DMS 273 (cell line): ENCODE data around the gene CCDC78.

ENCODE experiments used
- DNase-seq: peaks from one replicate; lab custom pipeline; 2025; ENCODE audit not compliant: unreplicated experiment; lab: John Stamatoyannopoulos, UW

Gene CCDC78

GRCh38 chr16:711548-712320, 14.5 kb downstream of the CCDC78 start:
- peak; percentile 85 for DNase-seq

DNA sequence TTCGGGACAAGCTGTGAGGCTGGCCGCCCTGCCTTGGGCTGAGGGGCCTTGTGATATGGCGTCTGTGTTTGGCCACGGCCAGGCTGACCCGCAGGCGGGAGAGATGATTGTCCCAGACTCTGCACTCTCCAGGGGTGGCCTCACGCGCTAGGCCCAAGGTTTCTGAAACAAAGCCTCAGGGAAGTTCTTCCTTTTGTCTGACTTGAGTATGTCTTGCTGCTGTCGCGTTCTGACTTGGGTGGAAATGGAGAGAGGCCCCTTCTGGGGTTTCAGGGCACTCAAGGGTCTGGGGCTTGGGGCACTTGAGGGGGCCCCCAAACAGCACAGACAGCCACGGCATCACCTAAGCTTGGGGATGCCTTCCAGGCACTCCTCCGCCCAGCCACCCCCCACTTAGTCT, 15.2 kb downstream of the CCDC78 start:
- DNase-seq, result no peak

DNA sequence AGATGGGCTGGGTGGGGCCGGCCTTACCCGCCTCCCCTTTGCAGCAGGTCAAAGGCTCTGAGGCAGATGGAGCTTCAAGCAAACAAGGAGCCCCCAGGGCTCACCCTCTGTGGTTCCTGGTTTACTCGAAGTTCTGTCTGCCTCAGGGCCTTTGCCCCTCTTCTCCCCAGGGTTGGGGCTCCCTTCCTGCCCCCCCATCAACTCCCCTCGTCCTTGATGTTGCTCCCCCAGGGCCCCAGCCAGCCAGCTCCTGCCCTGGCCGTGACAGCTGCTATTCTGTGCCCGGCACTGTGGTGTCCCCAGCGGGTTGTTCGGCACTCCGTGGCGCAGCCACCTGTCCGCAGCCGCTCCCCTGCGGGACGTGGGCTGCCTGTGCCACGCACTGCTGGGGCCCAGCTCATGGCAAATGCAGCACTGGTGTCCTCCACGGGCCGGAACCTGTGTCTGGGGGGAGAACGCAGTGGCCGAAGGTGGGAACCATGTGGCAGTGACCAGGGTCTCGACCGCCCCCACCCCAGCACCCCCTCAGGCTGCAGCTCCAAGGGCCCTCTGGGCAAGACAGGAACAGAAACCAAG, 15.7 kb downstream of the CCDC78 start:
- DNase-seq, result peak; percentile 80

DNA sequence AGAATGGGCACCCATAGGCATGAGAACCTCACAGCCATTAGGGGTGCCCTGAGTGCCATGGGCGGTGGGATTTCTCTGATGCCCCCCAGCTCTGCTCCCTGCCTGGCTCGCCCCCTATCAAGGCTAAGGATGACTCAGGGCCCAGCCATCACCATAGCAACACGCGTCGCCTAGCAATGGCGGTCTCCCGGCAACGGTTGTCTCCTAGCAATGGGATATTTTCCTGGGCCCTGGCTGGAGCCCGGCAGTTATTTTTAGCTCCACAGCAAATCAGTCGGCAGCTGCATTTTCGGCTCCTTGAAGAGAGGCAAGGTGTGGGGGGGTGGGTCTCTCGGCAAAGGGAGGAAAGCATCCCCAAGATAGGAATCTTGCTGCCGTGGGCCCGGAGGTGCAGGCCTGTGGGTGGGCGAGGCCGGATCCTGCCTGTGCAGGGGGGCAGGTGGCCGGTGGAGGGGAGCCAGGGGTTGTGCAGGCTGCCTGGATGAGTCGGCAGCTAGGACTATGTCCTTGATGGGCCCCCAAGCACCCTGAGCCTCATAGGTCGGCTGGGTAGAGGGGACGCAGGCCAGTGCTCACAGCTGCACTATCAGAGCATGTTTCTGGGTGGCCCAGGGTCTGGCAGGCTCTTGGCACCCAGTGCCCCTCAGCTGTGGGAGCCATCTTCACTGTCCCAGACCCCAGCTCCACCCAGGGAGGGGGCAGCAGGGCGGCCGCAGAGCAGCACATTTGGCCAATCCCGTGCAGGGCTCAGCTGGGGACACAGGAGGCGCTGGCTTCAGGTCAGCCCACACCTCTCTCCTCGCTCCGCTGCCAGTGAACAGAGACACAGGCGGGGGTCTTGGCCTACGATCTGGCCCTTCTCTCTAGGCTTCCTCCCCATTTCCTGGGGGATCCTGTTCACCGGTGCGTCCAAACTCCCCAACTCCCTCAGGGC, 16.4 kb downstream of the CCDC78 start:
- DNase-seq, result peak; percentile 98

- DNase-seq, result peak; percentile 45
Measured at GRCh38 chr16:708959-709358, 17.3 kb downstream of the CCDC78 start.

DNA sequence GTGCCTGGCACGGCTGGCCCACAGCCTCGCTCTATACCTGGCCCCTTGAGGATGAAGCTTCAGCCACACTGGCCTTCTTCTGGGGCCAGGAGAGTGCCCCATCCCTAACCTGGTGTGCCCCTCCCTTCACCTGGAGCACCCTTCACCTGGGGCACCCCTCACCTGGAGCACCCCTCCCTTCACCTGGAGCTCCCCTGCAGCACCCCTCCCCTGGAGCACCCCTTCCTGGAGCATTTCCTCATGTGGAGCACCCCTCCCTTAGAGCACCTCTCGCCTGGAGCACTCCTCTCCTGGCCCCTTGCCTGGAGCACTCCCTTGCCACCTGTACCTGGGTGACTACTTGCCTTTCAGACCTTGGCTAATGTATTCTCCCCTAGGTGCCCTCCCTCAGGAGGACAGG, 18.2 kb downstream of the CCDC78 start:
- DNase-seq, result no peak

GRCh38 chr16:707062-707538, 19.1 kb downstream of the CCDC78 start:
- DNase-seq, result peak; percentile 68

DNA sequence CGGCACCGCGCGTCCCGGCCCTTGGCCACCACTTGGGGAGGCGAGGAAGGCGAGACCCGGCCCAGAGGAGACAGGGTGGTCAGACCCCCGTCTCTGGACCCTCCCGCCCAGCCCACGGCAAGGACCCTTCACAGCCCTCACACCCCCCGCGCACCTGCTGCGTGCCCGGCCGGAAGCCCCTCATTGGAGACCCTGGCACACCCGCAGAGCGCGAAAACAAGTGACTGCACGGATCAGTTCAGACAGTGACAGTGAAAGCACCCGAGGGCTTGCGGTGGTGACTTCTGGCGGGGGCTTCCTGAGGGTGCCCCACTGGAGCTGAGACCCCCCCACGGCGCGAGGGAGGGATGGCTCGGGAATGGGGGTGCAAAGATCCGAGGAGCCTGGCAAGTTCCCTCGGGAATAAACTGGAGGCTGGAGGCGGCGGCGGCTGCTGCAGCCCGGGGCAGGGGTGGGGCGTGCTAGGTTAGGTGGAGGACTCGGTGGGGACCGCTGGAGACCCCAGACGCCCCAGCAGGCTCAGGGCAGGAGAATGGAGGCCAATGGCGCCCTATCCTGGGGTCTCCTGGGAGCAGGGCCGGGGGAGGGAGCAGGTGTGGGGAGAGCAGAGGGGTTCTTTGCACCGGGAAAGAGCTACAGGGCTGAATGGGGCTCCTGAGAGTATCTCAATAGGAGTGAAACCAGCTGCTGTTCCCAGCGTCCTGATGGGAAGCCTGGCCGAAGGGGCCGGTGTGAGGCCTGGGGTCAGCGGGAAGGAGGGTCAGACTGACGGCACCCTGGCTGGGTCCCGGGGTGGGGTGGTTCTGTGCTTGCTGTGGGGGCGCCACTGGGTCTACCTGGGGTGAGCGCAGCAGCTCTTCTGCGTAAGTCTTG, 19.8 kb downstream of the CCDC78 start:
- DNase-seq, result peak; percentile 69

- peak; percentile 96 for DNase-seq
Measured at GRCh38 chr16:705431-706188, 20.6 kb downstream of the CCDC78 start, which contains the start of gene FBXL16. FBXL16 (minus strand) TSS chr16:705801; CDS start chr16:697405, 8,396 bp downstream.

GRCh38 chr16:704552-705380, 21.5 kb downstream of the CCDC78 start:
- peak; percentile 69 for DNase-seq

DNA sequence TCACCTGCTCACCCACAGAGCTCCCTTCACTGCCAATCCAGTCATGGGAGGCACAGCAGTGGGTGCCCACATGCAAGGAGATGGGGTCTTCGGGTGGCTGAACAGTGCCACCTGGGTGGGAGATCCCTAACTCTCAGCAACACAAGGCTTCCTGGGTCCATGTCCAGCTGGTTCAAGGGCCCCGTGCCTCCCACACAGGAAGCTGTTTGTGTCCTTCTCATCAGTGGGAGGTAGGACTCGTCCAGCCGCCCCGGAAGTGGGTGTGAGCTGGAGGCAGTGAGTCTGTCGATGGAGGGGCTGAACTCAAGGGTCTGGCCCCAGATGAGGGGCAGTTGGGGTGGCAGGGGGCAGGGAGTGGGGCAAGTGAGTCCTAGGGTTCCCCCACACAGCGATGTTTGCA, 22.2 kb downstream of the CCDC78 start:
- DNase-seq, result no peak

GRCh38 chr16:703406-703805, 22.8 kb downstream of the CCDC78 start:
- DNase-seq, result no peak

DNA sequence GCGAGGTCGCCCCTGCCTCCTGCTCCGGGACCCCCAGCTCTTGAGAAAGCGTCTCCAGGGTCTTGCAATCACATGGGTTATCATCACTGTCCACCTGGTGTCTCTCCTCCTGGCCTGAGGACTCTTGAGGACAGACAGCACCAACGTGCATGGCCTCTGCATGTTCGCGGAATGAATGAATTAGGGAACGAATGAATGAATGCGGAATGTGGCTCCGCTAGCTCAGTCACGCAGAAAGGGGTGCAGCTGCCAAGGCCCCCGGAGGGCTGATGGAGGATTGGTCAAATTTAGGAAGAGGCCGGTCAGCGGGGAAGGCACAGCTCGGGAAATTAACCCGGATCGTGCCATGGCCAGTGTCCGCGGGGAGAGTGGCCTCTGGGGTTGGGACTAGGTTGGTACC, 23.9 kb downstream of the CCDC78 start:
- no peak for DNase-seq

DNA sequence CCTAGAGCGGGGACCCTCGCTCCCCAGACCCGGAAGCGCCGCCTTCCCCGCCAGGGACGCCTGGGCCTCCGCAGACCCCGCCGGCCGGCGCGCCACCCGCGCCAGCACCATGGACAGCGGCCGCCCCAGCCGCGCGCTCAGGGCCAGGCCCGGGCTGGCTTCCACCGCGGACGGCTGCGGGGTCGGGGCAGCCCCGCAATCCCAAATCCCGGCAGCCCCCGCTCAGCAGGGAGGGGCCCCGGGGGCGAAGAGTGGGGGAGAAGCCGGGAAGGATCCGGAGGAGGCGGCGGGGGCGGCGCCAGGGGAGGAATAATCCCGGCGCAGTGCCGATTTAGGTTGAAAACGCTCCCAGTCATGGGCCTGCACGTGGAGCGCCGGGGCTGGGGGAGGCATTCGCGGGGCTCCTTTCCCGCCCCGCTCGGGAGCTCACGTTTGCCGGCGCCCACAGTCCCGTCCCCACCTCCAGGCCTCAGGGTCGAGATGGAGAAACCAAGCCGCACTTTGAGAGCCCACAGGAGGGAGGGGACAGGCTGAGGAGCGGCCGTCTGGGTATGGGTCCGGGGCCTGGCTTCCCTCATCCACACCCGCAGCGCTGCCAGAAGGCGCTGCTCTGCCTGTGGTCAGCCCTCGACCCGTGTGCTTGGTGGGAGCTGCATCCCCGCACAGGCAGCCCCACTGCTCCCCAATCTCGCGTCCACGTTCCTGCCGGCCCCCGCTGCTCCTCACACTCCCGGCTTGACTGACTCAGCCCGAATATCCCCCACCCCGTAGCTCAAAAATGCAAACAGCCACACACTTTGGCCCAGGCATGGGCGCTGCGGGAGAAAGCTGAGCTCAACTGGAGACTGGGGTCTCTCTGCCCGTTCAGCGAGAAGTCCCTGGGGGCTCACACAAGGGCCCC, 25.3 kb downstream of the CCDC78 start:
- DNase-seq, result no peak

DNA sequence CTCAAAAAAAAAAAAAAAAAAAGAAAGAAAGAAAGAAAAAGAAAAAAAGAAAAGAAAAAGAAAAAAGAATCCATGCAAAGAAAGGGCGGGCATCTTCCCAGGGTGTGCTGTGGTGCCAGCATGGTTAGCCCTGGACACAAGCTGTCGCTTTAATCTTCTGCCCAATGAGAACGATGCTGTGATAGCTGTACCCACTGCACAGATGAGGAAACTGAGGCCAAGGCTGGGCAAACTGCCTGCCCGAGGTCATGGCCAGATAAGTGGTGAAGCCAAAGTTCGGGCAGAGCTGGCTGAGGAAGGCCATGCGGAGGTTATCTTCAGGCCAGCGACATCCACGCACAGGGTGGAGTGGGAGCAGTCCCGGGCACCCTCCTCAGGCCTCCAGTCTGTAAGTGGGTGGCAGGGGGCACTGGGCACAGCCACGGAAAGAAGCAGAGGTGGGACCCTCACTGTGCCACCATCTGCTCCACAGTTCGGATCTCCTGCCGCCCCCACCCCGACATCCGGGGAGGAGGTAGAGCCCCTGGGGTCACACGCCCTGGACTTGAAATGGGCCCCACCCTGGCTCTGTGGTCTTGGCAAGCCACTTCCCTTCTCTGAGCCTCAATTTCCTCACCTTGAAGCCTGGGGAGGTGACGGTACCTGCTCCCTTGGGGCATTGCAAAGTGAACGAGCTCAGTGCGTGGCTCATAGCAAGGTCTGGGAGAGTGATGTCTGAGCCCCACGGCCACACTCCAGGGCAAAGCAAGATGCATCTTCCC, 27.2 kb downstream of the CCDC78 start:
- DNase-seq, result no peak

GRCh38 chr16:695355-696089, 30.7 kb downstream of the CCDC78 start:
- no peak for DNase-seq
